ENCODE data around the gene EGFR. TPM values are rescaled to one million over a fixed set of nuclear protein-coding genes. Genes with fewer than 3 reads are reported as not detected.

EGFR gene
- polyA plus RNA-seq, 1 of the 3 experiments (the other 2 are of a cell fraction) = 37.6 TPM

GRCh38 chr7:55199418-55199817 is 180.6 kb downstream of the EGFR start (continued):
- TF ChIP-seq PBX3 (IDR thresholded peaks at IDR 0.05) = no peak

- peaks cover 9% of the 10 kb centered on the region; the same call in 1 of the 2 replicates for H3K79me2 ChIP-seq (ENCODE audit: insufficient read depth)
- no peaks in the 10 kb centered on the region for H3K9me2 ChIP-seq
- H3K4me1 ChIP-seq (ENCODE audit: control insufficient read depth in 1 of 2, insufficient read depth in 2 of 2, low read depth in 1 of 2, low read length in 1 of 2) = peaks cover 0 to 10% of the 10 kb centered on the region in 2 experiments; a peak in 2 of 4 replicates
- no peaks in the 10 kb centered on the region for H4K20me1 ChIP-seq (ENCODE audit: insufficient read depth)
- H3K36me3 ChIP-seq (replicated peaks in 1 of 2; ENCODE audit: control insufficient read depth in 1 of 2, insufficient read depth in 2 of 2, low read length in 1 of 2) = peaks cover 29 to 87% of the 10 kb centered on the region in 2 experiments
- no peak for DNase-seq
- H3K27ac ChIP-seq (ENCODE audit: low read depth in 2 of 2, low read length in 1 of 2) = no peak overlapping the region
- H3K9me3 ChIP-seq = no peaks in the 10 kb centered on the region
- no peak for TF ChIP-seq YY1 (IDR thresholded peaks at IDR 0.05; ENCODE audit: low read depth)
- TF ChIP-seq TAF1 (IDR thresholded peaks at IDR 0.05; ENCODE audit: borderline replicate concordance, low read depth, low read length) = no peak
- TF ChIP-seq MXI1 (IDR thresholded peaks at IDR 0.05; ENCODE audit: low read depth, low read length) = no peak
- H3K27me3 ChIP-seq (ENCODE audit: insufficient read depth) = no peaks in the 10 kb centered on the region
- no peak overlapping the region for H2AFZ ChIP-seq (ENCODE audit: low read depth)
- POLR2A ChIA-PET = no interaction called here
- peaks cover 37% of the 10 kb centered on the region for H3F3A ChIP-seq (replicated peaks; ENCODE audit: insufficient read depth)
- H3K4me2 ChIP-seq = no peak overlapping the region
- no peak overlapping the region for H3K4me3 ChIP-seq (ENCODE audit: low read depth in 2 of 2, low read length in 1 of 2)
- CTCF ChIA-PET = interaction anchor here (1.7 to 3.0 kb wide), 2 partner anchors 12 to 55 kb away, joined by 5 to 13 read pairs; no protein-coding TSS in a partner anchor
- H3K9ac ChIP-seq = no peak overlapping the region
- 94% methylated on average over 11 of the region's 11 CpGs for WGBS (ENCODE audit: low lambda C conversion rate)
Observed at GRCh38 chr7:55200441-55200840, 181.6 kb downstream of the EGFR start.

- DNase-seq = no peak
- Histone ChIP-seq H3K4me3 (ENCODE audit: low read depth in 2 of 2, low read length in 1 of 2) (no peak overlapping the region), H3K9me3 (no peaks in the 10 kb centered on the region), H2AFZ (ENCODE audit: low read depth) (no peak overlapping the region), H3K4me2 (no peak overlapping the region), H3K79me2 (ENCODE audit: insufficient read depth) (no peaks in the 10 kb centered on the region), H3K4me1 (ENCODE audit: control insufficient read depth in 1 of 2, insufficient read depth in 2 of 2, low read depth in 1 of 2, low read length in 1 of 2) (peaks cover 0 to 8% of the 10 kb centered on the region in 2 experiments; a peak in 2 of 4 replicates), H3K9ac (no peak overlapping the region), H3K36me3 (replicated peaks in 1 of 2; ENCODE audit: control insufficient read depth in 1 of 2, insufficient read depth in 2 of 2, low read length in 1 of 2) (peaks cover 42 to 91% of the 10 kb centered on the region in 2 experiments), H4K20me1 (ENCODE audit: insufficient read depth) (no peaks in the 10 kb centered on the region), H3F3A (replicated peaks; ENCODE audit: insufficient read depth) (peaks cover 33% of the 10 kb centered on the region), H3K27ac (ENCODE audit: low read depth in 2 of 2, low read length in 1 of 2) (no peak overlapping the region), H3K9me2 (no peaks in the 10 kb centered on the region), H3K27me3 (ENCODE audit: insufficient read depth) (no peaks in the 10 kb centered on the region)
- no peak for TF ChIP-seq RXRA (IDR thresholded peaks at IDR 0.05; ENCODE audit: borderline replicate concordance, low read depth)
- no peak for TF ChIP-seq ZBTB33 (IDR thresholded peaks at IDR 0.05; ENCODE audit: borderline replicate concordance, low read depth)
- no peak for TF ChIP-seq EP300 (IDR thresholded peaks at IDR 0.05; ENCODE audit: borderline replicate concordance in 1 of 2, low read depth in 1 of 2, low read length in 1 of 2)
- TF ChIP-seq IRF3 (IDR thresholded peaks at IDR 0.05; ENCODE audit: low read depth, low read length) = no peak
- no peak for TF ChIP-seq USF1 (IDR thresholded peaks at IDR 0.05; ENCODE audit: borderline replicate concordance, low read depth)
- ChIA-PET POLR2A (interaction anchor here (1.2 kb wide), 1 partner anchor 11 kb away, joined by 4 read pairs; no protein-coding TSS in a partner anchor), CTCF (interaction anchor here (1.0 to 2.3 kb wide), 4 partner anchors 9 to 427 kb away, joined by 3 to 8 read pairs (median 4); no protein-coding TSS in a partner anchor)
- 97% methylated on average over 13 of the region's 13 CpGs for WGBS (ENCODE audit: low lambda C conversion rate)
Observed at GRCh38 chr7:55202150-55202913, 183.5 kb downstream of the EGFR start.

All from SK-N-SH (cell line).